Hepatocyte (in vitro differentiated cells): ENCODE measurements around the gene MRPS18B.

Source experiments
- CTCF ChIP-seq: fragments of 200-600 bp; sonication (generic); IDR thresholded peaks from 2 replicates; pipeline ENCODE4 v1.5.1; 2016; ENCODE audit warnings: antibody characterized with exemption, mild to moderate bottlenecking; ENCODE audit not compliant: poor library complexity
- EZH2 ChIP-seq: fragments of 200-600 bp; sonication (generic); IDR thresholded peaks from 2 replicates; pipeline ENCODE4 v1.6.1; 2016; ENCODE audit warnings: antibody characterized with exemption, mild to moderate bottlenecking, borderline replicate concordance
- EZH2phosphoT487 ChIP-seq: fragments of 200-600 bp; sonication (generic); IDR thresholded peaks from one replicate; pipeline ENCODE4 v1.6.1; 2018; ENCODE audit warnings: antibody characterized with exemption, mild to moderate bottlenecking, low read depth, moderate library complexity; ENCODE audit not compliant: unreplicated experiment, severe bottlenecking

- TF ChIP-seq CTCF, result no peak
- no peak for TF ChIP-seq EZH2phosphoT487
- TF ChIP-seq EZH2, result no peak
Measured at GRCh38 chr6:30616811-30617564, 652 bp upstream of the MRPS18B start, which contains the start of gene PPP1R10.
